Measurements from ENCODE around the gene PPIF. TPM values are rescaled to one million over a fixed set of nuclear protein-coding genes. Genes with fewer than 3 reads are reported as not detected.

PPIF gene
- total RNA-seq, 6 experiments from 2014 or later: 53.7 to 106 (median 90.1) TPM

DNA sequence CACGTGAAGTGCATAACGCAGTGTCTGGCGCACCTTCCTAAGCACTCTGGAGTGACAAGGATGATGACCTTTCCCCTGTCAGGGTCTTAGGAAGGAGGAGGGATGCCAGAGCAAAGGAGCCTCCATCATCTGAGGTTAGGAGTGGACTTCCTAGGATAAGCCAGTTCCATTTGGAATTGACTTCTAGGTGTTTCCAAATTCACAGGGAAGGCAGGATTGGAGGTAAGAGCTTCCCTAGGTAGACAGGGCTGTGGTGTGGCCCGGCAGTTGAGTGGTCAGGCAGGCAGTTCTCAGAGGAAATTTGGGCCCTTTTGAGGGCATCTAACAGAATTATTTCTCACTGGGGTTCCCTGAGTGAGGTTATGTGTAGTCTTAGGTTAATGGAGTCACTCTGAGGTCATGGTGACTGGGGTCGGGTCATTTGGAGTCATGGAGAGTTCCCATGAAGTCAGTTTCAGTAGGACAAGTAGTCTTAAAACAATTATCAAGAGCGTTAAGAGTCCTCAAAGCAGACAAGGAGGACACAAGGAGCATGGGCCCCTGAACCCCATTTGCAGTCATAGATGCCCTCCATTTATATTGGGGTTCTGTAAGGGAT lies 8.2 kb downstream of the PPIF start:
- intact Hi-C loops (cut with DNase I): no loop called here
- no peaks in the 10 kb centered on the region for H3K27me3 ChIP-seq
- peaks cover 0 to 43% (median 31%) of the 10 kb centered on the region in 4 donors for H3K36me3 ChIP-seq
- no peaks in the 10 kb centered on the region for H3K9me3 ChIP-seq
- no peak for TF ChIP-seq CTCF (IDR thresholded peaks at IDR 0.05)
- no peak for TF ChIP-seq POLR2A (IDR thresholded peaks at IDR 0.05)
- no peak overlapping the region for H3K4me3 ChIP-seq
- WGBS (ENCODE audit: insufficient coverage, low coverage, low lambda C conversion rate, missing lambda C conversion rate): 83% methylated on average over 6 of the region's 6 CpGs
- H3K27ac ChIP-seq: no peak overlapping the region
- DNase-seq (no peak), ATAC-seq (no peak)
- peaks cover 0 to 10% (median 0%) of the 10 kb centered on the region in 4 donors for H3K4me1 ChIP-seq

DNA sequence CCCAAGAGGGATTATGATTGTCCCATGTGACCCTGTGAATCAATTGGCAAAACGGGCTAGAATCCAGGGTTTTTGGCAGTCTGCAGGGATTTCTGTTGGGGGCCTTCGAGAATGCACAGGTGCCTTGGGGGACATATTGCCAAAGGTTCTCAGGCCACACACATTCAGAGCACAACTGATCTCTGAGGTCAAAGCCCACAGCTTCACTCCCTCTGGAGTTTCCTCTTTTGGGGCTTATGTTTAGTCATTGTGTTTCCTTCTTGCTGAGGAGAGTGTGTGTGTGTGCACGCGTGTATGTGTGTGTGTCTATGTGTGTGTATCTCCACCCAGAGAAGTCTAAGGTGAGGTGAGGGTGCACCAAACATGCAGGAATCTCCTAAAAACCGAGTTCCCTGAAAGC lies 8.8 kb downstream of the PPIF start:
- Histone ChIP-seq H3K4me1 (peaks cover 0 to 10% (median 0%) of the 10 kb centered on the region in 4 donors), H3K9me3 (no peaks in the 10 kb centered on the region), H3K27me3 (no peaks in the 10 kb centered on the region), H3K4me3 (no peak overlapping the region), H3K36me3 (peaks cover 0 to 39% (median 28%) of the 10 kb centered on the region in 4 donors), H3K27ac (no peak overlapping the region)
- ATAC-seq (peak in 3 of 4 donors; percentile 9 to 22 (median 10)), DNase-seq (no peak)
- intact Hi-C loops (cut with DNase I): no loop called here
- TF ChIP-seq CTCF (IDR thresholded peaks at IDR 0.05) (no peak), POLR2A (IDR thresholded peaks at IDR 0.05) (no peak)
- 67% methylated on average over 3 of the region's 5 CpGs for WGBS (ENCODE audit: insufficient coverage, low coverage, low lambda C conversion rate, missing lambda C conversion rate)

DNA sequence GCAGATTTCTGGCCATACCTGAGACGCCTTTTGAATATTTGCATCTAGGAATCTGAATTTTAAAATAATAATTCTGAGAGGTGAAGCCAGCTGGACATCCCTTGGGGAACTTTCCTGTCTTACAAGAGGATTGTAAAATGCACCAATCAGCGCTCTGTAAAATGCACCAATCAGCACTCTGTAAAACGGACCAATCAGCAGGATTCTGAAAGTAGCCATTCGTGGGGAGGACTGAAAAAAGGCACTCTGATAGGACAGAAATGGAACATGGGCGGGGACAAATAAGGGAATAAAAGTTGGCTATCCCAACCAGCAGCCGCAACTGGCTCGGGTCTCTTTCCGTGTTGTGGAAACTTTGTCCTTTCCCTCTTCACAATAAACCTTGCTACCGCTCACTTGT lies 9.9 kb downstream of the PPIF start:
- Histone ChIP-seq H3K36me3 (peaks cover 0 to 29% (median 20%) of the 10 kb centered on the region in 4 donors), H3K4me1 (peaks cover 0 to 10% (median 0%) of the 10 kb centered on the region in 4 donors), H3K9me3 (no peaks in the 10 kb centered on the region), H3K27me3 (no peaks in the 10 kb centered on the region), H3K4me3 (no peak overlapping the region), H3K27ac (no peak overlapping the region)
- WGBS (ENCODE audit: insufficient coverage, low coverage, low lambda C conversion rate, missing lambda C conversion rate): 89% methylated on average over 9 of the region's 9 CpGs
- intact Hi-C loops (cut with DNase I): no loop called here
- DNase-seq (no peak), ATAC-seq (no peak)
- TF ChIP-seq CTCF (IDR thresholded peaks at IDR 0.05) (no peak), POLR2A (IDR thresholded peaks at IDR 0.05) (no peak)

DNA sequence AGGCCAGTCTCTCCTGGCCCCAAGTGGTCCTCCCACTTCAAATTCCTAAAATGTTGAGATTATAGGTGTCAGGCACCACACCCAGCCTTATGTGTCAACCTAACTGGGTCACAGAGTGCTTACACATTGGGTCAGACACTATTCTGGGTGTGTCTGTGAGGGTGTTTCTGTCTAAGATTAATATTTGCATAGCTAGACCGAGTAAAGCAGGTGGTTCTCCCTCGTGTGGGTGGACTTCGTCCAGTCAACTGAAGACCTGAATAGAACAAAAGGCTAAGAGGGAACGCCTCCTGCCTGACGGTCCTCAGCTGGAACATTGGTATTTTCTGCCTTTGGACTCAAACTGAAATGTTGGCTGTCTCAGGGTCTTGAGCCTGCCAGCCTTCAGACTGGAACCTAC lies 11.5 kb downstream of the PPIF start:
- TF ChIP-seq CTCF (IDR thresholded peaks at IDR 0.05): no peak
- no peak for TF ChIP-seq POLR2A (IDR thresholded peaks at IDR 0.05)
- H3K9me3 ChIP-seq: no peaks in the 10 kb centered on the region
- ATAC-seq: peak; percentile 88 to 92 (median 89)
- H3K36me3 ChIP-seq: peaks cover 0 to 18% (median 7%) of the 10 kb centered on the region in 4 donors
- H3K27ac ChIP-seq: no peak overlapping the region
- peak in 1 of 3 donors; percentile 58 for DNase-seq
- 23% methylated on average over 4 of the region's 5 CpGs for WGBS (ENCODE audit: insufficient coverage, low coverage, low lambda C conversion rate, missing lambda C conversion rate)
- peaks cover 0 to 10% (median 0%) of the 10 kb centered on the region in 4 donors for H3K4me1 ChIP-seq
- H3K27me3 ChIP-seq: no peaks in the 10 kb centered on the region
- H3K4me3 ChIP-seq: no peak overlapping the region
- intact Hi-C loops (cut with DNase I): no loop called here
